Ovary (tissue), 3 donors: ENCODE measurements around the gene CTIF.

Experiments
- EP300 ChIP-seq: sonication (generic); formaldehyde crosslinking; IDR thresholded peaks from one replicate; pipeline ENCODE4 v1.6.1; 2017; ENCODE audit warnings: antibody characterized with exemption
- POLR2A ChIP-seq: fragments of 450-650 bp; IDR thresholded peaks from one replicate; pipeline ENCODE4 v1.6.1; 2017; ENCODE audit warnings: antibody characterized with exemption, mild to moderate bottlenecking, moderate library complexity
- TF ChIP-seq, protein P1 (sequence below), 3 donors: fragments of 450-650 bp in 2 of 3; fragments of 200-600 bp in 1 of 3; IDR thresholded peaks; one replicate each; pipeline versions ENCODE4 v1.5.1 to v1.8.0; 2016 to 2022; ENCODE audit warnings: antibody characterized with exemption in 3 of 3, mild to moderate bottlenecking in 1 of 3
- donor health status: DM: no; HTN: no; CAD: no.

- TF ChIP-seq POLR2A (no peak), EP300 (no peak)
- TF ChIP-seq, protein P1, sequence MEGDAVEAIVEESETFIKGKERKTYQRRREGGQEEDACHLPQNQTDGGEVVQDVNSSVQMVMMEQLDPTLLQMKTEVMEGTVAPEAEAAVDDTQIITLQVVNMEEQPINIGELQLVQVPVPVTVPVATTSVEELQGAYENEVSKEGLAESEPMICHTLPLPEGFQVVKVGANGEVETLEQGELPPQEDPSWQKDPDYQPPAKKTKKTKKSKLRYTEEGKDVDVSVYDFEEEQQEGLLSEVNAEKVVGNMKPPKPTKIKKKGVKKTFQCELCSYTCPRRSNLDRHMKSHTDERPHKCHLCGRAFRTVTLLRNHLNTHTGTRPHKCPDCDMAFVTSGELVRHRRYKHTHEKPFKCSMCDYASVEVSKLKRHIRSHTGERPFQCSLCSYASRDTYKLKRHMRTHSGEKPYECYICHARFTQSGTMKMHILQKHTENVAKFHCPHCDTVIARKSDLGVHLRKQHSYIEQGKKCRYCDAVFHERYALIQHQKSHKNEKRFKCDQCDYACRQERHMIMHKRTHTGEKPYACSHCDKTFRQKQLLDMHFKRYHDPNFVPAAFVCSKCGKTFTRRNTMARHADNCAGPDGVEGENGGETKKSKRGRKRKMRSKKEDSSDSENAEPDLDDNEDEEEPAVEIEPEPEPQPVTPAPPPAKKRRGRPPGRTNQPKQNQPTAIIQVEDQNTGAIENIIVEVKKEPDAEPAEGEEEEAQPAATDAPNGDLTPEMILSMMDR (IDR thresholded peaks at IDR 0.05): no peak
Measured at GRCh38 chr18:48874233-48874632, 335.4 kb downstream of the CTIF start.
